Stimulated activated CD4-positive, alpha-beta T cell treated with anti-CD3 and anti-CD28 coated beads, Interleukin-1b, Interleukin-23, amount 100 ng/mL, for 48 hours (primary cell): Measurements from ENCODE around the gene JUNB.

Experiments used
- DNase-seq: peaks from one replicate; pipeline ENCODE4 v3.0.0-alpha.2; 2020

Gene JUNB

DNA sequence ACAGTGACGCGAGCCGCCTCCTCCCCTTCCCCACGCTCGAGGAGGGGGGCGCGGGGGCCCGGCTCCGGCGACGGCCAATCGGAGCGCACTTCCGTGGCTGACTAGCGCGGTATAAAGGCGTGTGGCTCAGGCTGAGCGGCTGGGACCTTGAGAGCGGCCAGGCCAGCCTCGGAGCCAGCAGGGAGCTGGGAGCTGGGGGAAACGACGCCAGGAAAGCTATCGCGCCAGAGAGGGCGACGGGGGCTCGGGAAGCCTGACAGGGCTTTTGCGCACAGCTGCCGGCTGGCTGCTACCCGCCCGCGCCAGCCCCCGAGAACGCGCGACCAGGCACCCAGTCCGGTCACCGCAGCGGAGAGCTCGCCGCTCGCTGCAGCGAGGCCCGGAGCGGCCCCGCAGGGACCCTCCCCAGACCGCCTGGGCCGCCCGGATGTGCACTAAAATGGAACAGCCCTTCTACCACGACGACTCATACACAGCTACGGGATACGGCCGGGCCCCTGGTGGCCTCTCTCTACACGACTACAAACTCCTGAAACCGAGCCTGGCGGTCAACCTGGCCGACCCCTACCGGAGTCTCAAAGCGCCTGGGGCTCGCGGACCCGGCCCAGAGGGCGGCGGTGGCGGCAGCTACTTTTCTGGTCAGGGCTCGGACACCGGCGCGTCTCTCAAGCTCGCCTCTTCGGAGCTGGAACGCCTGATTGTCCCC, at the start of gene JUNB:
Gene JUNB (plus strand): TSS at position 142 of the 706 bp plus-strand sequence. CDS start 286 bp downstream, at position 428.
- peak; percentile 97 for DNase-seq

DNA sequence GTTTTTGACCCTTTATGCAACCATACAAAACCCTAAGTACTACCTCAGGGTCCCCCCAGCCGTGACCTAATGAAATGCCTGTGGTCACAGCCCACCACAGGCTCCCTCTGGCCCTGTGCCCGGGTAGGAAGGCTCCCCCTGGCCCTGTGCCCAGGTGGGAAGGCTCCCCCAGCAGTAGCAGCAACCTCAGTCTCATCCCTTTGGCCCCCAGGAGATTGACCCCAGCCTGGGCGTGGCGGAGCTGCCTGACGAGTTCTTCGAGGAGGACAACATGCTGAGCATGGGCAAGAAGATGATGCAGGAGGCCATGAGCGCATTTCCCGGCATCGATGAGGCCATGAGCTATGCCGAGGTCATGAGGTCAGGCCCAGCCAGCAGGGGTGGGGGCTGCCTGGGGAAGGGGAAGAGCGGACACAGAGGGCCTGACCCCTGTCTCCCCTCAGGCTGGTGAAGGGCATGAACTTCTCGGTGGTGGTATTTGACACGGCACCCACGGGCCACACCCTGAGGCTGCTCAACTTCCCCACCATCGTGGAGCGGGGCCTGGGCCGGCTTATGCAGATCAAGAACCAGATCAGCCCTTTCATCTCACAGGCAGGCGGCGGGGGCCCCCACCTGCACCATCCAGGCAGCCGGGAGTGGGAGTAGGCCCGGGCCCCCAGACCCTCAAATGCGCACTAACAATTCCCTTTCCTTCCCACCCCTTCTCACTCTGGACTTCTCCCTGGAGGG, 46.0 kb upstream of the JUNB start:
- DNase-seq, result no peak

DNA sequence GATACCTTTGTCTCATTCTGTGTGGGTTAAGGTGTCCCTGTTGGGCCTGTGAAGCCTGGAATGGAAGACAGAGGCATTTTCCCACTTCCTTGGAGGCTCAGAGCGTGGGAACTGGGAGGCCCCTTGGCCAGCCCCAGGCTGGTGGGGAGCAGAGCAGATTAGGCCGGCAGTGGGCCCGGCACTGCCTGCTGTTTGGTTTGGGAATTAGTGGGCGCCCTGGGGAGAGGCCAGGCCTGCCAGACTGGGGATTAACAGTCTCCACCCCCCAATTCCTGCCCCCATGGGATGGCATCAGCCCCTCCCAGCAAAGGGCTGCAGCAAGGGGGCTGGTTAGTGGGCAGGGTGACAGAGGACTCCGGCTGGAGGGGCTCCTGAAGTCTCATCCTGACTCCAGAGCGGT, 42.8 kb upstream of the JUNB start:
- DNase-seq, result no peak

DNA sequence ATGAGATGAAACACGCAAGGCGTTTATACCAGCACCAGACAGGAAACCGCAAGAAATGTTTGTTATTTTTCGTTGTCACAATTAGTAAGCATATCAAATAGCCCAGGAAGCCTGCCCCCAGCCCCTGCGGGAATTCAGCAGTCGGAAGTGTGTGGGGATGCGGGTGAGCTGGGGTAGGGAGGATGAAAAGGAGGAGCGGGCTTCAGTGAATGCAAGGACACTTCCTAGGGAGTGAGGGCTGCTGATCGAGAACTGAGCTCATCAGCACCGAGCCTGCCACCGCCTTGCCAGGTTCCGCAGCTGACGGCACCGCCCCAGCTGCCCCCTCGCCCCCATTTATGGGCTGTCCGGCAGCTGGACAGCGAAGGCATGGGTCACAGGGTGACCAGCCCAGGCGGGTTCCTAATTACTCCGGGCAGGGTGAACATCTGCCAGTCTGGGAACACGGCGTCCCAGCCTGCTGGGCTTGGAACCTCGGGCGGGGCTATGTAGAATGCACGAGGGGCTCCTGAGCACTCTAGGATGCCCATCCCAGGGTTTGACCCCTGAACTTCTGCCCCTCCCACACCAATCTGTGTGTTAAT, 41.3 kb upstream of the JUNB start:
- no peak for DNase-seq

DNA sequence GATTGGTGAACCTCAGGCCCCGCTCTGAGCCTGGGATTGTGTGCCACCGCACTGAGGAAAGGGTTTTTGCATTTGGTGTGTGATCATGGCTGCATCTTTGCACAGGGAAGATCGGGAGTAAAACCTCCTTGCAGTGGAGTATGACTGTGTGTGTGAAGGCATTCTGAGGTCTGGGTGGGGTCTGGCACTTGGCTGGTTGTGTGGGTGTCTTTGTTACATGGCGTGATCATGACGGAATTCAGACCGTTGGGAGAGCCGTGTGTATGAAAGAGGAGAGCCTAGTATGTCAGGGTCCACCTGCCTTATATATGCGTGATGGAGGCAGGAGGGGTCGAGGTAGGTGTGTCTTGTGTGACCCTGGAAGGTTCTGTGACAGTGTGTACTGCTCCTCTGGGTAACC, 40.4 kb upstream of the JUNB start:
- DNase-seq, result no peak

DNA sequence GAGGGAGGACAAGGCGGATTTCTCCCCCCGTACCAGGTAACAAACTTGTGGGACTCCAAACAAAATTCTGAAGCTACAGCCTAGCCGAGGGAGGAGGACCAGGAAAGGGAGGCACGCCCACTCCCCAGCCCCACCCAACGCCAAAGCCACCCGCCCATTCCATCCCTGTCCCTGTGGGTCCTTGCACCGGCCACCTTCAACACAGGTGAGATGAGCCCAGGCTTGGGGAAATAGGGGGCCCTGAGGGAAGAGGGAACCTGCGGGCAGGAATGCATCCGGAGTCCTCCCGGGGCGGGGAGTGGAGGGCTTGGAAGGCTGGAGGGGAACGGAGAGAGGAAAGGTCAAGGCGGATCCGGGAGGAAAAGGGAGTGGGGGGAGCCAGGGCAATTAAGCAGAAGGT, 39.7 kb upstream of the JUNB start, which contains the start of gene BEST2:
Gene BEST2 (plus strand): TSS at position 157 of the 400 bp plus-strand sequence. CDS start 802 bp downstream, outside the sequence.
- DNase-seq, result no peak

DNA sequence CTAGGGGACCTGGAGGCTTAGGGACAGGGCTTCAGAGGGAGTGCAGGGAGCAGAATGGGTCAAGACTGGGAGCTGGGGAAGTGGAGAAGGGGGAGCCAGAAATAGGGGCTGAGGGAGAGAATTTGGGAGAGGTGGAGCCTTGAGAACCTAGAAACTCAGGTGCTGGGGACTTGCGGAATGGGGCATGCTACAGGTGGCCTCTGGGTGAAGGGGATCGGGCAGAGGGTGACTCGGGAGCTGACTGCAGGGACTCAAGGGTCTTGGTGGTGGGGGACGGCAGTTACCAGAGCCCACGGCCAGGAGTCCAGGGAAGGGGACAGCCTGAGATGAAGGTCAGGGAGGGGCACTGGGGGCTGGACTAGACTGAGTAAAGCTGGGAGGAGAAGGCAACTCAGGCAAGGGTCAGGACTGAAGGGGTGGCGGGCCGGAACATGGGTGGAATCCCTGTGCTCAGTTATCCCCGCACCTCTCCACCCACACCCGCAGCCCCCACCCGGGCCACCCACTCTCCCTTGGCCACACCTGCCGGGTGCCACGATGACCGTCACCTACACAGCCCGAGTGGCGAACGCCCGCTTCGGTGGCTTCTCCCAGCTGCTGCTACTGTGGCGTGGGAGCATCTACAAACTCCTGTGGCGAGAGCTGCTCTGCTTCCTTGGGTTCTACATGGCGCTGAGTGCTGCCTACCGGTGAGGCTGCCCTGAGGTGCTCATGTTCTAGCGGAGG, 39.1 kb upstream of the JUNB start:
- DNase-seq, result no peak

DNA sequence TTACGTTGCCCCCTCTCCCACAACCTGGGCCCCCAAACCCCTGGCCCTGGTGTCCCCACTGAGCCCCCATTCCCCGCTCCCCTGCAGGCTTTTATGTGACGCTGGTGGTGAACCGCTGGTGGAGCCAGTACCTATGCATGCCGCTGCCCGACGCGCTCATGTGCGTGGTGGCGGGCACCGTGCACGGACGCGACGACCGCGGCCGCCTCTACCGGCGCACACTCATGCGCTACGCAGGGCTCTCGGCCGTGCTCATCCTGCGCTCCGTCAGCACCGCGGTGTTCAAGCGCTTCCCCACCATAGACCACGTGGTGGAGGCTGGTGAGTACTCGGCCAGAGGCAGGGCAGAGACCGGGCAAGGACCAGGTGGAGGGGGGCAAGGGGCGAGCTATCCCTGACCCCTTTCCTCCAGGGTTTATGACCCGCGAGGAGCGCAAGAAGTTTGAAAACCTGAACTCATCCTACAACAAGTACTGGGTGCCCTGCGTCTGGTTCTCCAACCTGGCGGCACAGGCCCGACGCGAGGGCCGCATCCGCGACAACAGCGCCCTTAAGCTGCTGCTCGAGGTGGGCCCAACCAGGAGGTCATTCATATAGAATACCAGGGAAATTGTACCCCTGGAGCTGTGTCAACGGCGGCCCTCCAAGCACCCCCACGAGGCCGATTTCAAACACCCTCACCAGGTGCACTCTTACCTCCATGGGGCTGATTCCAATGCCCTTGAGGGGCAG, 36.7 kb upstream of the JUNB start:
- no peak for DNase-seq

DNA sequence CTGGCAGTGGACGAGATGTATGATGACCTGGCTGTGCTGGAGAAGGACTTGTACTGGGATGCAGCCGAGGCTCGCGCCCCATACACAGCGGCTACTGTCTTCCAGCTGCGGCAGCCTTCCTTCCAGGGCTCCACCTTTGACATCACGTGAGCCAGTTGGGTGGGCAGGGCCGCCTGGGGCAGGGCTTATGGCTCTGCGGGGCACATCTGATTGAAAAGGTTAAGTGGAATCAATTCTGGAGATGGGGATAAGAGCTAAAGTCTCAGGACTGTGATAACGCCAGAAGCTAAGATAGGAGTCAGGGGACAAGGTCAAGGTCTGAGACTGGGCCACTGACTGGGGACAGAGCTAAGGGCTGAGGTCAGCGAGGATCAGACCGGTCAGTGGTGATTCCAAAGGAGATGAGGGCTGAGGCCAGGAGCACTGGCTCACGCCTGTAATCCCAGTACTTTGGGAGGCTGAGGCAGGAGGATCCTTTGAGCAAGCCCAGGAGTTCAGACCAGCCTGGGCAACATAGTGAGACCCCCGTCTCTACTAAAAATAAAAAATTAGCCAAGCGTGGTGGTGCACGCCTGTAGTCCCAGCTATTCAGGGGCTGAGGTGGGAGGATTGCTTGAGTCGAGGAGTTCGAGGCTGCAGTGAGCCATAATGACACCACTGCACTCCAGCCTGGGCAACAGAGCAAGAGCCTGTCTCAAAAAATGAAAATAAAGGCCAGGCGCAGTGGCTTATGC, 35.0 kb upstream of the JUNB start:
- no peak for DNase-seq

DNA sequence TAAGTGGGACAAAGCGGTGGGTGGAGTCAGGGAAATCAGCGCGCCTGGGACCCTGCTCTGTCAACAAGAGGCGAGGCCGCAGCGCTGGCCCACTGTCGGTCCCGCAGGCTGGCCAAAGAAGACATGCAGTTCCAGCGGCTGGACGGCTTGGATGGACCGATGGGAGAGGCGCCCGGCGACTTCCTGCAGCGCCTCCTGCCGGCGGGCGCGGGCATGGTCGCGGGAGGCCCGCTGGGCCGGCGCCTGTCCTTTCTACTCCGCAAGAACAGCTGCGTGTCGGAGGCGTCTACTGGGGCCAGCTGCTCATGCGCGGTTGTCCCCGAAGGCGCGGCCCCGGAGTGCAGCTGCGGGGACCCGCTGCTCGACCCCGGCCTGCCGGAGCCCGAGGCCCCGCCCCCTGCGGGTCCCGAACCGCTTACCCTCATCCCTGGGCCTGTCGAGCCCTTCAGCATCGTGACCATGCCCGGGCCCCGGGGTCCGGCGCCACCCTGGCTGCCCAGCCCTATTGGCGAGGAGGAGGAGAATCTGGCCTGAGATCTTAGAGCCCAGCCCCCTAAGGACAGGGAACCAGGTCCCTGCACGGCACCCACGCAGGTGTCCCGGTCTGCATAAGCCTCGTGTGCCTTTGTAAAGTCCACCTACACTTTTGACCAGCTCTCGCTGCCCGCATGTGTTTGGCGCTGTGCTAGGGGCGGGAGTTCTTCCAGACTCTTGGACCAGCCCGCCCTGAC, 33.6 kb upstream of the JUNB start:
- DNase-seq, result peak; percentile 68

DNA sequence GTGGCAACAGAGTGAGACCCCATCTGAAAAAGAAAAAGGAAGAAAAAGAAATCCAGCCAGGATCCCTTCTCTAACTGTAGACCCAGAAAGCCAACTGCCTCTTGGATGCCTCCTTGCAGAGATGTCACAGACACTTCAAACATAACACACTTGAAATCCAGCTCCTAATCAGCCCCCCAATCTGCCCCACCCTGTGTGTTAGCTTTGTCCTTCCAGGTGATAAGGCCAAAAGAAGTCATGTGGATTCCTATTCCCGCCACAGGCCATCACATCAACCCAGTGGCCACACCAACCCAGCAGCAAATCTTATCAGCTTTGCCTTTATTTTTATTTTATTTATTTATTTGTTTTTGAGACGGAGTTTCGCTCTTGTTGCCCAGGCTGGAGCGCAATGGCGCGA, 31.6 kb upstream of the JUNB start:
- DNase-seq, result no peak

DNA sequence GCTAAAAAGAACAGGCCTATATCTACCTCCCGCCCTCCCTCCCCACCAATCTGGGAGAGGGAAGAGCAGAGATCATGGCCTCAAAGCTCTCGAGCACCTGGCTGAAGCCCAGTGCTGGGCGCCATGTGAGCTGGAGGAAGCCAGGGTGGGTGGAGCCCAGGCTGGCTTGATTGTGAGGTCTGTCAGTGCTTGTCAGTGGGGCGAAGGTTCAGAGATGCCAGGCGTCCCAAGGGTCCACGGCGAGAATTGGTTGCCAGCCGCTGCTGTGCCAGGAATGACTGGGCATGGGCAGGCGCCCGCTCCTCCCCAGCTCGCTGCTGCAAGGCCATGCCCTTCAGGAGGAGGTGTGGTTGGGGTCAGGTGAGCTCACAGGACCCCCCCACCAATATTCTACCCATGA, 28.2 kb upstream of the JUNB start:
- DNase-seq, result no peak

DNA sequence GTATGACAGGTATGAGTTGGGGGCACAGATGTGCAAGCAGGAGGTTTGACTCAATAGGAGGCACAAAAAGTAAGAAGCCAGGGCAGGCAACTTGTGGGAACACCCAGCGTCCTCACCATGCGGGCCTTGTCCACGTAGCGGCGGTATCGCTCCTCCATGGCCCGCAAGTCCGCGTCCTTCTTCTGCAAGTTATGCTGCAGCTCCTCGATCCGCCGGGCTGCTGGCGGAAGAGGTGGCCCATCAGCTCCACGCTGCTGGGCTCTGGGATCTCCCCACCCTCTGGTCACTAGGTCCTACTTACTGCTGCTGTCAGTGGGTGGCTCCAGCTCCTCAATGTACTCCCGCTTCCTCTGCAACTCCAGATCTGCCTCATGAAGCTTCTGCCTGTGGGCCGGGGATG, 26.6 kb upstream of the JUNB start:
- DNase-seq, result no peak

DNA sequence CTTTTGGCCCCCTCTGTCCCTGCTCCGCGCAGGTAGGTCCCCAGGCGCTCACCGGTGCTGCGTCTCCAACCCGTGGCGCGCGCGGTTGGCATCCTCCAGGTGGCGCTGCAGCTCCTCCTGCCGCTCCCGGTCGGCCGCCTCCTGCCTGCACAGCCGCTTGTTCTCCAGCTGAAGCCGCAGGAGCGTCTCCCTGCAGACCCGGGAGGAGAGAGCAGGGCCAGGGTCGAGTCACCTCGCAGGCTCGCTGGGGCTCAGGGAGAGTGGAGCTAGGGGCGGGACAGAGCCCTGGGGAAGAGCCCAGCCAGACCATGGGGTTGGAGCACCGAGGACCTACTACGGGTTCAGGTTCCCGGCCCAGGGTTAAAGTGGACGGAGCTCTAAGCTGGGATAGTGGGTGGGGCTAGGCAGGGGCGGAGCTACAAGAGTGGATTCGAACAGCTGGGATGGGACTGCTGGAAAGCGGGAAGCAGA, 25.2 kb upstream of the JUNB start:
- peak; percentile 73 for DNase-seq

DNA sequence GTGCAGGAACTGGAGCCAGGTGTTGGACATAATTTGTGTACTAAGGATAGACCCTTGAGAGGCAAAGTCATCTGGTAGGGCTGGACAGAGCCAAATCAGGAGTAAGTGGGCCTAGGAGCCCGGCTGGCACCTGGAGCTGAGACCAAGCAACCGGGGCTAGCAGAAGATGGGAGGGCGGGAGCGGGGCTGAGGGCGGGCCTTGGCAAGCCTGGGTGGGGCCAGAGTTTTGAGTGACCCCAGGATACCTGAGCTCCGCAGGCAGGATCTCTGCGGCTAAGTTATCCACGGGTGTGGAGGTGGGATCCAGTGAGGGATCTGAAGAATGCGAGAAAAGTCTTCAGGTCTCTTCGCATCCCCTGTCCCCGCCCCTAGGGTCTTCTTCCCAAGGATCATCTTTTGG, 24.1 kb upstream of the JUNB start:
- DNase-seq, result no peak

DNA sequence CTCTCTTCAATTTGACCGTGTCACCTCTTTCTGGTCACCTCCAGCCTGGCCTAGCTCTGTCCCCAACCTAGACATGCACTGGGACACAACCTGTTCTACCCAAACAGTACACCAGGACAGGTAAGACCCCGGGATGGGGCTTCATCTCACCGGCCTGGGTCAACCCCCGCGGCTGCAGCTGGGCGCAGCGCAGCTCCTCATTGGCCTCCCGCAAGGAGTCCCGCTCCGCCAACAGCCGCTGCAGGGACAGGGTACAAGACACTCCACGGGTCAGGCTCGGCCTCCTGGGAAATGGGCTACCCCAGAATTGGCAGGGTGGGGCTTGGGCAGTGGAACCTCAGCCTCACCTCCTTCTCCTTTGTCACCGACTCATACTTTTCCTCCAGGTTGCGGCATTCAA, 23.6 kb upstream of the JUNB start:
- DNase-seq, result no peak

DNA sequence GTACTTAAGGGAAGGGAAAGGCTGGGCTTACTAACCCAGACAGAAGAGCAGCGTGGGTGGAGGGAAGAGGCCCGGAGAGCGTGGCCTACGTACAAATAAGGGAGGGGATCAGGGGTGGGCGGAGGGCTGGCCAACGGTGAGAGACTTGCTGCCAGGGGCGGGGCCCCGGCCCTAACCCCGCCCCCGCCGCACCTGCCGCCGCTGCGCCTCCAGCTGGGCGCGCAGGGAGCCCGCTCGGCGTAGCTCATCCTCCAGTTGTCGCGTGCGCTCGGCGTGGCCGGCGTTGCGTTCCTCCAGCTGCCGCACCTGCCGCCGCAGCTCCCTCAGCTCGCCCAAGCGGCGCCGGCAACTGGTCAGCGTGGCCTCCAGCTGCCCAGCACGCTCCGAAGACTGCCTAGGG, 21.6 kb upstream of the JUNB start:
- DNase-seq, result peak; percentile 69

DNA sequence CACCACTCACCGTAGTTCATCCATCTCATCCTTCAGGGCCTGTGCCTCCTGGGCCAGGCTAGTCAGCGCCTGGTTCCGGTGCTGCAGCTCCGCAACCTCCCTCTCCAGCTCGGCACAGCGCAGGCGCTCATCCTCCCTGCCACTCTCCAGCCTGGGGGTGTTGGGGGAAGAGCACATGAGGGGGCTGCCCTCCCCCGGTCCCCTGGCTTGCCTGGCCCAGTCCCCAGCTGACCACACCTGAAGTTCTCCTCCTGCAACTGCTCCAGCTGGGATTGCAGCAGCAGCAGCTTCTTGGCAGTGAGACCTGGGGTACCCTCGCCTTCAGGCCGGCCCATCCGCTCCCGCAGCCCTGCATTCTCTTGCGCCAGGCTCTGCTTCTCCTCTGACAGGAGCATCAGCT, 20.4 kb upstream of the JUNB start:
- no peak for DNase-seq

DNA sequence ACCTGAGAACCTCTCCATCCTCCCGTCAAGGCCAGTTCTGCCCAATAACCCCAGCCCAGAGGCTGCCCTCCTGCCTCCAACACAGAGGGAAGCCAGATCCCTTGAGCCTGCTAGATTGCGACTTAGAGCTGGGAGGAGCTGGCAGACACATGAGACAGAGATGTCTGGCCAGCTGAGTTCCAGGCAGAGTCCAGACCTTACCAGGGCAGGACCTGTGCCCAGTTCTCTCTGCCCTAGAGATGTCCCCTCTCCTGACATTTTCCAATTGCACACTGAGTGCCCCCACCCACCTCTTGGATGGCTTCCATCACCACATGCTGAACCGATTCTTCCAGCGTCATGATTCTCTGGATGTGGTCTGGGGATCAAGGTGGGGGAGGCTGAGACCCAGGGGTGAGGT, 19.0 kb upstream of the JUNB start:
- no peak for DNase-seq

DNA sequence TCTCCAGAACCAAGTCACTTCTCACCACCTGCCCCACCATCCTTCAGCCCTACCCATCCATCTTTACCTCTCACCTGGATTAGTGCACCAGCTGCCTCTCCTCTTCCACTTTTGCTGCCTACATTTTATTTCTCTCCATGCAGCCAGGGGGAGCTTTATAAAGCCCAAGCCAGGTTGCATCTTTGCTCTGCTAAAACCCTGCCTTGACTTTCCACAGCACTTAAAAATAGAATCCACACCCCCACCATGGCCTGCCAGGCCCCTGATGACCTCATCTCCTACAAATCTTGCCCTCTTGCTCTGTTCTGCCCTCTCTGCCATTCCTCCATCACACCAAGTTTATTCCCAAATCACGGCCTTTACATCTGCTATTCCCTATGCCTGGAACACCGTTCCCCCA, 17.7 kb upstream of the JUNB start:
- DNase-seq, result no peak
